Cardiac muscle cell (in vitro differentiated cells and primary cell): ENCODE results near the gene SLC29A3. TPM values are rescaled to one million over a fixed set of nuclear protein-coding genes. Genes with fewer than 3 reads are reported as not detected.

Experiments
- DNase-seq, 2 donors: peaks; one replicate each; pipeline versions ENCODE4 v3.0.0 to v3.0.0-alpha.2; 2010 to 2017; ENCODE audit warnings: low read depth in 1 of 2, low spot score in 1 of 2
- H3K27ac ChIP-seq: fragments of 200-600 bp; sonication (generic); 2 replicates; pipeline ENCODE4 v1.5.1; 2016
- H3K27me3 ChIP-seq: fragments of 200-600 bp; sonication (generic); 2 replicates; pipeline ENCODE4 v1.6.0; 2016; ENCODE audit warnings: control low read depth
- H3K36me3 ChIP-seq: fragments of 200-600 bp; sonication (generic); 2 replicates; pipeline ENCODE4 v1.5.1; 2016; ENCODE audit warnings: control low read depth
- H3K4me1 ChIP-seq: fragments of 200-600 bp; sonication (generic); 2 replicates; pipeline ENCODE4 v1.8.1; 2017; ENCODE audit warnings: low read depth, mild to moderate bottlenecking, mixed run types
- H3K4me3 ChIP-seq: fragments of 200-600 bp; sonication (generic); 2 replicates; pipeline ENCODE4 v1.5.1; 2016; ENCODE audit warnings: mild to moderate bottlenecking
- H3K9me3 ChIP-seq: fragments of 200-600 bp; sonication (generic); 2 replicates; pipeline ENCODE4 v1.5.1; 2017; ENCODE audit warnings: low read depth, mild to moderate bottlenecking, control low read depth
- CTCF ChIP-seq: IDR thresholded peaks from 2 replicates; pipeline ENCODE4 v1.5.1; 2012; ENCODE audit warnings: low read depth, mild to moderate bottlenecking, low read length
- polyA plus RNA-seq: library from polyadenylated mRNA; unstranded; fragments of >200 nt; fragmentation: Nextera tagmentation; extraction: Ambion mirVana; gene quantifications from 2 replicates; pipeline ENCODE4 v1.2.1, GENCODE V29; 2016
- total RNA-seq: library from RNA; depleted of rRNA; stranded (reverse); fragments of >200 nt; gene quantifications from 2 replicates; pipeline ENCODE4 v1.2.3, GENCODE V29; 2016

Gene SLC29A3
- total and polyA plus RNA-seq, 2 experiments from 2014 or later, result 3.5 to 4.0 TPM

- Histone ChIP-seq H3K27ac (no peak overlapping the region), H3K9me3 (no peaks in the 10 kb centered on the region), H3K4me1 (peaks cover 4% of the 10 kb centered on the region), H3K36me3 (peaks cover 33% of the 10 kb centered on the region), H3K4me3 (no peak overlapping the region), H3K27me3 (no peaks in the 10 kb centered on the region)
- TF ChIP-seq CTCF, result no peak
- no peak for DNase-seq
These were observed 37.3 kb upstream of the SLC29A3 start for GRCh38 chr10:71281646-71282322.

DNA sequence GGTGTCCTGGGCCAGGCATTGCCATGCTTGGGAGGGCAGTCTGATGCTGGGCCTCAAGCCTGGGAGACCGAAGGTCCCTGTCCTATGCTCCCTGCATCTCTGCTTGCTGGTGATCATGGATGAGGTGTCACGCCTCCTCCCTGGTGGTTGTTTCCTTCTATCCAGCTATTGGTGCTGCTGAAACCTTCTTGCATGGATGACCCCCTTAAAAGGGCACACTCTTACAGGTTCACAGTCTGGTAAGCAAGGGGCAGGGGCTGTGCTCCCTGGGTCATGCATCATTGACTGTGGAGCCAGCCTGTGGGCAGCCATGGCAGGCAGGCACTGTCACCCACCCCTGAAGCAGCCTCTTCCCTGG is 36.8 kb upstream of the SLC29A3 start:
- TF ChIP-seq CTCF, result no peak
- no peak for DNase-seq
- no peak overlapping the region for H3K4me3 ChIP-seq

DNA sequence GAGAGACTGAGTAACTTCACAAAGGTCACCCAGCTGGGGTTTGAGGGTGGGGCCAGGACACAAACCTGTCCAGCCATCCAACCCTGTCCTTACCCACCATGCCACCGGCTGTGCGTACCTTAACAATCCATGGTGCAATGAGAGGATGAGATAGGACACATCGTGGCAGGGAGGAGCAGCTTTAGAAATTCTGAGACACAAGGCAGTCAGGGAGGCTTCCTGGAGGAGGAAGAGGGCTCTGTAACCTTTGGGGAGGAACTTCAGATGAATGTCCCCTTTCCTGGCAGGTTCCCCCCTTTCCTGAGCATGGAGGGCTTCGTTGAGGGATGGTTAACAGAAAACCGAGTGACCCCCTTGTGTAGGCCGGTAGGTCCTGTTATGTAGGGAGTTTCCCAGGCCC is 35.6 kb upstream of the SLC29A3 start:
- Histone ChIP-seq H3K4me3 (no peak overlapping the region), H3K9me3 (no peaks in the 10 kb centered on the region), H3K4me1 (peaks cover 4% of the 10 kb centered on the region), H3K27ac (peak overlapping the region; percentile 28), H3K27me3 (no peaks in the 10 kb centered on the region), H3K36me3 (peaks cover 50% of the 10 kb centered on the region)
- no peak for TF ChIP-seq CTCF
- DNase-seq, result no peak

More for the DNA sequence above, 36.8 kb upstream of the SLC29A3 start:
- H3K27me3 ChIP-seq, result no peaks in the 10 kb centered on the region
- no peak overlapping the region for H3K27ac ChIP-seq
- H3K4me1 ChIP-seq, result peaks cover 4% of the 10 kb centered on the region
- H3K9me3 ChIP-seq, result no peaks in the 10 kb centered on the region
- peaks cover 38% of the 10 kb centered on the region for H3K36me3 ChIP-seq

DNA sequence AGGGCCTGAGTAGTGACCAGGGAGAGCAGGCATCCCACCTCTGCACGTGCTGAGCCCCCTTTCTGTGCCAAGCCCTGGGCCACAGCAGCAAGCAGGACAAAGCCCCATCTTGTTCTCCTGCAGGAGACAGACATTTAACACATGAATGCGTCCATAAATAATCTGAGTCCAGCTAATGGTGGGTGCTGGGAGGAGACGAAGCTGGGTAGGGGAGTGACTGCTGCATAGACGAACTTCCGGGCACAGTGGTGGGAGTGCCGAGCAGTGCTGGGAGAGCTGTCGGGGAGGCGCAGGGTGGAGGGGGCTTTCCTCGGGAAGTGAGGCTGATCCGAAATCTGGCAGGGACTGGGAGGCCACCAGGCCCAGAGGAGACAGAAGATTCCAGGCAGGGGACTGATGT is 35.2 kb upstream of the SLC29A3 start:
- no peaks in the 10 kb centered on the region for H3K27me3 ChIP-seq
- H3K4me3 ChIP-seq, result no peak overlapping the region
- TF ChIP-seq CTCF, result no peak
- no peak for DNase-seq
- H3K36me3 ChIP-seq, result peaks cover 53% of the 10 kb centered on the region
- H3K4me1 ChIP-seq, result peaks cover 2% of the 10 kb centered on the region
- no peak overlapping the region for H3K27ac ChIP-seq
- no peaks in the 10 kb centered on the region for H3K9me3 ChIP-seq

DNA sequence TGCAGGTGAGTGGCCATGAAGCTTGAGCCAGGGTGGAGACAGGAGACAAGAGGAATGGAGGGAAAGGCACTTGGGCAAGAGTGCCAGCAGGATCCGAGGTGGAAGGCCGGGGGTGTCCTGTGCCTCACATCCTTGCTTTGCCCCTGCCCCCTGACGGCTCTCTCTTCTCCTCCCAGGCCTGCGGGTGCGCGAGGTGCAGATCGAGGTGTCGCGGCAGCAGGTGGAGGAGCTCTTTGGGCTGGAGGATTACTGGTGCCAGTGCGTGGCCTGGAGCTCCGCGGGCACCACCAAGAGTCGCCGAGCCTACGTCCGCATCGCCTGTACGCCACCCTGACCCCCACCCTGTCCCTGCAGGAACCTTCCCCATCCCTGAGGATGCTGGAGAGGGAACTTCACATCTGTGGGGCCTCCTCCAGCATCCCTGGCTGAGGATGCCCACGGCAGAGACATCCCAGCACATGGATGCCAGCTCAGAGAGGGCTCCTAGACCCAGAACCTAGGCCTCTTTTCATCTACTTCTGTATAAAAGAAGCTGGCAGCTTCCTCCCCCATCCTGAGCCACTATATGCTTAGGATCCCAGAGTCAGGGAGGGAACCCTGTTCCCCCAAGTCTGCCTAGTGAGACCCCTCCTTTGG is 34.4 kb upstream of the SLC29A3 start:
- DNase-seq, result no peak
- Histone ChIP-seq H3K9me3 (no peaks in the 10 kb centered on the region), H3K27me3 (no peaks in the 10 kb centered on the region), H3K27ac (no peak overlapping the region), H3K4me1 (peaks cover under 1% of the 10 kb centered on the region), H3K36me3 (peaks cover 58% of the 10 kb centered on the region), H3K4me3 (no peak overlapping the region)
- no peak for TF ChIP-seq CTCF
